GM08714 (cell line): ENCODE measurements around the gene COL16A1.
"Not testable (repeated sequence)": the region's sequence is repeated elsewhere in the genome, so short reads cannot be mapped to it uniquely, and the experiment has no call there.

Source experiments
- H3K4me3 ChIP-seq: fragments of 200-500 bp; sonication (Bioruptor generic); 2 replicates; pipeline ENCODE4 v1.5.1; 2014; ENCODE audit warnings: mild to moderate bottlenecking, low read length, inconsistent platforms
- ZNF274 ChIP-seq: IDR thresholded peaks from 2 replicates; pipeline ENCODE4 v1.6.1; 2012; ENCODE audit warnings: mild to moderate bottlenecking, low read depth, low read length

Gene COL16A1

GRCh38 chr1:31725777-31726535 lies 22.1 kb upstream of the COL16A1 start:
- TF ChIP-seq ZNF274: no peak
- no peak overlapping the region for H3K4me3 ChIP-seq

- no peak for TF ChIP-seq ZNF274
- no peak overlapping the region for H3K4me3 ChIP-seq
Observed at GRCh38 chr1:31725134-31725533, 21.3 kb upstream of the COL16A1 start.

GRCh38 chr1:31723828-31724359 lies 20.1 kb upstream of the COL16A1 start:
- no peak overlapping the region for H3K4me3 ChIP-seq
- no peak for TF ChIP-seq ZNF274

DNA sequence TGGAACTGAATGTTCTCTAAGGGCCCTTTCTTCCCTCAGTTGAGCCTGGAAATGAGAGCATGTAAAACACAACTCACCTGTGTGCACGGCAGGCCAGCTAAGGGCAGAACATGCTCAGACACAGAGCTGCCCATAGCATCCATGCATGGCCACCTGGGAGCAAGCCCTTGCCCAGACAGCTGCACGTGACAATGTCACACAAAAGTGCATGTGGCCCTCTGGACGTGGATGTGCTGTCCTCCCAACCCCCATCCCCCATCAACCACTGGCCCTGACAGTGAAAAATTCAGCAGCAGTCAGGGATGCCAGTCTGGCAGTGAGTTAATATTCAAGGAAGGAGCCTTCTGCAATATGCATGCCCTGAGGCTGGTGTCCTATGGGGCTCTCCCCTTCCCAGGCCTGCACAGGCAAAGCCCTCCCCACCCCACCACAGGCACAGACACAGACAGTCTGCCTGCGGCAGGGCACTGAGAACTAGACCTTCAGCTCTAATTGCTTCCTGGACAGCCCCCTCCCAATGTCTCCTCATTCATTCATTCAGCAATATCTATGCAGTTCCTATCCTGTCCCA lies 14.6 kb upstream of the COL16A1 start:
- H3K4me3 ChIP-seq: no peak overlapping the region
- TF ChIP-seq ZNF274: no peak

GRCh38 chr1:31717341-31717740 lies 13.5 kb upstream of the COL16A1 start:
- TF ChIP-seq ZNF274: no peak
- H3K4me3 ChIP-seq: no peak overlapping the region

DNA sequence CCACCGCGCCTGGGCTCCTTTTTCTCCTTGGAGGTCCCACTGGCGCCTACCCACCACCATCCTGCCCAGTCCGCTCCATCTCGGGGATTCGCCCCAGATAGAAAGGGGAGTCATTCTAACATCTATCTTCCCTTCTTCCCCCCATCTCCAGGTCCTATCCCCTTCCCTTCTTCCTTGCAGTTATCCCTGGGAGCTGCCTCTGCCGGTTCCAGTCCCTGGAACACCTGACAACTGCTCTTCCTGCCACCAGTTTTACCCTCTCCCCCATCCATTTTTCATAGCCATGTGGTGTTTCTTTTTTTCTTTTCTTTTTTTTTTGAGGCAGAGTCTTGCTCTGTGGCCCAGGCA lies 12.0 kb upstream of the COL16A1 start:
- H3K4me3 ChIP-seq: no peak overlapping the region
- TF ChIP-seq ZNF274: no peak

DNA sequence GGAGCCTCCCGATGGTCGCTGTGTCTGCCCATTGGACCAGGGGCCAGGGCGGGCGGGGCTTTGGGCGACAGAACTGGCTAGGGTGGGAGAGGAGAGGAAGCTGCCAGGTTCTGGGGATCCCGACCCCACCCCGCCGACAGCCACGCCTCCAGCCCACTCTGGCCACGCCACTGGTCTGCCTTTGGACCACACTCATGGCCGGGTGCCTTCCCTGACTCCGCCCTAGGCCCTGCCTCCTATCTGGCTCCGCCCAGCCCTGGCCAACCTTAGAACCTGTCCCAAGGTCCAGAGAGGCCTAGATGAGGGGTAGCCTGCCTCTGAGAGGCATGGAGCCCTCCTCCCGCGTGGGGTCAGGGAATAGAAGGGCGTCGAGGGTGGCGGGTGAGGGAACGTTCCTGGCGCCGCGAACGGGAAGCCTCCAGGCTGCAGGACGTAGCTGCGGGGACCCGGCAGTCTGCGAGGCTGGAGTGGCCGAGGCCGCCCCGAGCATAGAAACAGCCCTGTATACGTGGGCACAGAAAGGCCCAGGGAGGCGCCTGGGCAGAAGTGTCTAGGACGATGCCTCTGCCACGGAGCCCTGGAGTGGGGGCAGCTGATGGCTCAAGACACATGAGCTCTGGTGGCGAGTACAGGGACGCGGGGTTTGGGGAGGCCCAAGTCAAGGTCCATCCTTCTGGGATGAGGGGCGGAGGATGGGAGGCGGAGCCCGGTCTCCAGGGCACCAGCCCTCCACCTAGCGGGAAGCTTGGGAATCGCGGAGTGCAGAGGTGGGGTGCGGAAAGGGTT lies 11.5 kb upstream of the COL16A1 start:
- H3K4me3 ChIP-seq: no peak overlapping the region
- no peak for TF ChIP-seq ZNF274

DNA sequence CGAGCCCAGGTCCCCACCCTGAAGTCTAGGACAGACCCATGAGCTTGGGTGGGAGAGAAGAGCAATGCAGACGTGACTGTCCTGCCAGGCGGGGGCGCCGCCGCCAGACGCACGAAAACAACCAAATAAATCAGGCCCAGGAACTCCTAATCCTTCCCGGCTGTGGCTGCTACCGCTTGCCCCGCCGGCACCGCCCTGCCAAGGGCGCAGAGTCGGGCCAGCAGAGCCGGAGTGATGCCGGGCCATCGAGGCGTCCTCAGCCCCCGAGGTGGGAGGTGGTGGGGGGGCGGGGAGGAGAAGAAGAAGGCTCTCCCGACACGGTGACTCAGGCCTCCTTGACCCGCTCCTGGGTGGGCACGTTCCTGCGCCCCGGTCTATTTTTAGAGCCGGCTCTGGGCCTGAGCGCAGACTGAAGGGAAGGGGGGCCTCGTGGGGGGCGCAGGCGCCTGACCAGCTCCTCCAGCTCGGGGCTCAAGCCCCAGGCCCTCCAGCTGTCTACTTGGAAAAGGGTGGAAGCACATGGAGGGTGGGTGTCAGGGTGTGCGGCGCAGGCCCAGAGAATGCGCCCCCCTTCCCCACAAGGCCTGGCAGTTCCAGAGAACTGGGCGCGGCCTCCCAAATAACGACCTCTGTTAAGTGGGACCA lies 10.7 kb upstream of the COL16A1 start:
- H3K4me3 ChIP-seq: no peak overlapping the region

GRCh38 chr1:31712630-31713029 lies 8.8 kb upstream of the COL16A1 start:
- no peak for TF ChIP-seq ZNF274

More for the DNA sequence above, 10.7 kb upstream of the COL16A1 start:
- TF ChIP-seq ZNF274: no peak

DNA sequence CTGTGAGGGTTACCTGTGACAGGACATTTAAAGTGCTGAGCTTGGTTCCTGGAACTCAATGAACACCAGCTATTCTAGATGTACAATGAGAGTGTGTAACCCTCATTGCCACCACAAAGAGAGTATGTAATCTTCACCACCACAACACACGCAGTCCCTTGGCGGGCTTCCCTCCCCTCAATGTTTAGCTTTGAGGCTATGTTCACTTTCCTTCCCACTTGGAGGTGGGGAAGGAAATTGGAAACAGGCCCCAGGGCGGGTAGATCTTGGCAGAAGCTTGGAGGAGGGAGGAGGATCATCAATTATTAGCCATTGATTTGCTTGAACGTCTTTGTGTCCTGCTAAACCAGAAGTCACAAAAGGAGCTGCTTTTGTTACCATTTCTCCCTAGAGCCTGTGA lies 8.3 kb upstream of the COL16A1 start:
- no peak for TF ChIP-seq ZNF274
- H3K4me3 ChIP-seq: no peak overlapping the region

More at GRCh38 chr1:31712630-31713029, 8.8 kb upstream of the COL16A1 start:
- no peak overlapping the region for H3K4me3 ChIP-seq

GRCh38 chr1:31708324-31708723 lies 4.5 kb upstream of the COL16A1 start:
- no peak for TF ChIP-seq ZNF274
- no peak overlapping the region for H3K4me3 ChIP-seq

DNA sequence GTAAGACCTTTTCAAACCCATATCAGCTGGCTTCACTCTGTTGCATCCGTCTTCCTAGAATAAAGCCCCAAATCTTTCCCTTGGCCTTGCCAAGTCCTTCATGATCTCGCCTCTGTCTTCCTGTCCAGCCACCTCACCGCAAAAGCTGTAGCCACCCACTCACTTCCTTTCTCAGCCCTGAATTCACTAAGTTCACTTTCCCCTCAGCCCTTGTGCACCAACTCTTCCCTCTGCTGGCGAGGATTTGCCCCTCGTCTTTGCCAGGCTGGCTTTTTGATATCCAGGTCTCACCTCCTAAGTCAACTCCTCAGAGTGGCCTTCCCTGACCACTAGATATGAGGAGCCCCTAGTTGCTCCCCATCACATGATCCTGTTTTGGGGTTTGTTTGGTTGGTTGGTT lies 3.9 kb upstream of the COL16A1 start:
- TF ChIP-seq ZNF274: no peak
- H3K4me3 ChIP-seq: no peak overlapping the region

DNA sequence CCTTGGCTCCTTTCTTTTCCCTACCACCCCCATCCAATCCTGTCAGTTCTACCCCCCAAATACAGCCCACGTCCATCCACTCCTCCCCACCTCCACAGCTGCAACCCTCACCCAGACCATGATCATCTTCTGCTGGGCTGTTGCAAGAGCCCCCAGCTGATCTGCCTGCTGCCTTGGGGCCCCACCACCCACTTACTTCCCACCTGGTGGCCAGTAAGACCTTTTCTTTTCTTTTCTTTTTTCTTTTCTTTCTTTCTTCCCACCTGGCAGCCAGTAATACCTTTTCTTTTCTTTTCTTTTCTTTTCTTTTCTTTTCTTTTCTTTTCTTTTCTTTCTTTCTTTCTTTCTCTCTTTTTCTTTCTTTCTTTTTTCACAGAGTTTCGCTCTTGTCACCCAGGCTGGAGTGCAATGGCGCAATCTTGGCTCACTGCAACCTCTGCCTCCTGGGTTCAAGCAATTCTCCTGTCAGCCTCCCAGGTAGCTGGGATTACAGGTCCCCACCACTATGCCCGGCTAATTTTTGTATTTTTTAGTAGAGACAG lies 3.3 kb upstream of the COL16A1 start:
- not testable (repeated sequence) for H3K4me3 ChIP-seq
